ENCODE data around the gene IRF2BP2.

The IRF2BP2 gene

DNA sequence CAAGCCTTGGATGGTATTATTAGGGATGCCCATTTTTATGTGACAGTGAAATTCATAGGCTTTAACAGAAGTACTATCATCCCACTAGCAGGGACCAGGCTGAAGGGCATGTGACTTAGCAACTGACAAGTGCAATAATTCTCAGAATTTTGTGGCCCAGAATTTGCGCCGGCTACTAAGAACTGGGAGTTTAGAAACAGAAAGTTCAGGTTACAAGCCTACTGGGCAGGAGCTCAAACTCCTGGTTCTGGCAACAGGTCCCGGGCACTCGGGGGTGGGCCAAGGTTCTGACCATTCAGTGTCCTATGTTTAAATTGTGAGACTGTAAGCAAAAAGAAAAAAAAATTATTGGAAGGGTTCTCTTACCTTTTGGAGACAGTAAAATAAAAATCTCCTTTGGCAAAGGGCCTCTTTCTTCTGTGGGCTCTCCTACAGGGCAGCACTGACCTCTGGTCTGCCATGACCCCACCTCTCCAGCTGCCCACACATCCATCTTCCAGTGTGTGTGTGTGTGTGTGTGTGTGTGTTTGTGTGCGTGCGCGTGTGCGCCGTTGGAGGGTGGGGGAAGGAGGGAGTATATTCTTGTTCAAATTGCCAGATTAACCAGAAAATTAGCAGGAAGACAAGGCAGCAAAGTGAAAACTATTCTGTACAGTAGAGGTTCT, 26.1 kb downstream of the IRF2BP2 start:
- no peak for DNase-seq (ENCODE audit: low spot score)

DNA sequence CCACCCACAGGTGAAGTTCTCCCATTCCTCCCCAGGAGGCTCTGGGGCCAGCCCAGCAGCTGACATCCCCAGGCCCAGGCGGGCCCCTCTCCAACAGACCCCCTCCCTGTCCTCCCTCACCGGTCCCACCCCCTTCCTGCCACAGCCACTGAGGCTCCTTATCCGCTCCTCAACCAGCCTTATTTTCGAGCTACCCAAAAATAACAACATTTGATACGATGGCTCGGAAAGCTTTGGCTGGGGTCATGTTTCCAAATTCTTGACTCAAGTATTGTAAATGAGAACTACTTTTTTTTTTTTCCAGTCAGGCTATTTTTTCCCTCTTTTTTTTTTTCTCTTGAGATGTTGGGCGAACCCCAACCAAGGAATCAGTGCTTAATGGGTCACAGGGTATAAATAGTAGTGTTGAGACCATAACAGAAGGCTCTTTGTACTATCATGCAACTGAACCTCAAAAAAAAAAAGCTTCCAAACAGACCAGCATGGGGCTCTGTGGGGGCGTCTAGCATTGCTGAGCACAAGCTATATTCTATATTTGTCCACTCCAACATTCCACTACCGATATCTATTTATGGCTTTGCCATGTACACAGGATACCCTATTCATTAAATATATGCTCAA, 27.2 kb downstream of the IRF2BP2 start:
- no peak for DNase-seq (ENCODE audit: low spot score)

DNA sequence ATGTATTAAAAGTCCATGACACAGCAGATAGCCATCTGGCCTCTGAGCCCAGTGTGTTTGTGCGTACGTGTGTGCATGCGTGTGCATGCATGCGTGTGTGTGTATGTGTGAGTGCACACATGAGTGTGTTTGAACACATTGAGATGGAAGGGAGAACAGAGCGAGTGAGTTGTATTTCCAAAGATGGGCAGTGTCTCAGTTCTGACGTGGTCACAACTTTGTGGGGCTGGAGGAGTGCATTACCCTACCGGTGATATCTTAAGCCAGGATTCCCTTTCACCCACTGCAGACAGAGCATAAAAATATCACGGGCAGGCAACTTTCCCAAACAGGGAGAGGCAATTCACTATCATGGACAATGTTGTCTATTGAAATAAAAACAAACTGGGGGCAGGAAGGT, 27.8 kb downstream of the IRF2BP2 start:
- DNase-seq (ENCODE audit: low spot score): no peak

DNA sequence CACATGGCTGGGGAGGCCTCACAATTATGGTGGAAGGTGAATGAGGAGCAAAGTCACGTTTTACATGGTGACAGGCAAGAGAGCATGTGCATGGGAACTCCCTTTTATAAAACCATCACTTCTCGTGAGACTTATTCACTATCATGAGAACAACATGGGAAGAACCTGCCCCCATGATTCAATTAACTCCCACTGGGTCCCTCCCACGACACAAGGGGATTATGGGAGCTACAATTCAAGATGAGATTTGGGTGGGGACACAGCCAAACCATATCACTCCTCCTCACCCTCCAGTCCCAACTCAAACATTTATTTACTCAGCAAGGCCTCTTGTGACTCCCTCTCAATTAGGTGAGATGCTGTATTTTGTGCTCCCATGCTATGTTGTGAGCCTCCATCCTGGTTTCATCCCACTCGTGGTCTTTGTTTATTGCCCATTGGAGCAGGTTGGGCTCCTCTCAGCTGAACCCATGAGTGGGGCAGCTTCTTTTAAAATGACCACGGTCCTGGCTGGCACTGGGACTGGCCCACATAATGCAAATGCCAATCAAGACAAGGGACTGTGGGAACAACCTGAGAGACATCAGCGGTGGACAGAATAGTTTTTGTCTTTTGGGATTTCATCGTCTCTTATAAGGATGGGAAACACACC, 28.8 kb downstream of the IRF2BP2 start:
- no peak for DNase-seq (ENCODE audit: low spot score)

DNA sequence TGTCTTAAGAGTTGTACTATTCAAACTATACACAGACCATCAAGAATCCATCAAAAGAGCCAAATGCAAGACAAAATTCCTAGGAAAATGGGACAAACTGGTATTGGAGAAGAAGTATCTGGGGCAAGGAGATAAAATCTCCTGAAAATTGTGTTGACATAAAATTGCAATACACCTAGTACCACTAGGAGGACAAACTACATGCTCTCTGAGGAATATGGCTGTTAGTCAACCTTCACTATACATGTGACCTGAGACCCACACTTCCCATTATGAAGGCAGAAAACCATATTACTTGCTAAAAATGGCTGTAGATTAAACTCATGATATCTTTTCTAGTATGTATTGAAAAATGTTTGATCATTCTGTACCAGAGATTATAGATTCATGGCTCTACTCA, 30.0 kb downstream of the IRF2BP2 start:
- no peak for DNase-seq (ENCODE audit: low spot score)

DNA sequence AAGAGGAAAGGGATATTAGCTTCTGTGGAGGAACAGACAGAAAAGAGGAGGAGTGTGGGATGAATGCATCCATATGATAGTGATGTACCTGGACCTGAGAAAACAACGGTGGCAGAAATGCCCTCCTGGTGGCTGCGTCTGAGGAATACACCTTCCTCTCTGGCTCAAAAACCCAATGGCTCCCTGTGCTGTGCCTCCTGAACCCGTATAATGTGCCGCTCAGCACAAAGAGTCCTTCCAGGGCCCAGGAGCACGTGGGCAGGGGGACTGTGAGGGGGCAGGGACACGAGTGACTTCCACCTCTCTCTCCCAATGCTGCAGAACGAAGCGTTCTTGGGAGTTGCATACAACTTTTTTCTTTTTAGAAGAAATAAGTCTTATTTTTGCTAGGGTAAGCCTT, 31.2 kb downstream of the IRF2BP2 start:
- DNase-seq (ENCODE audit: low spot score): no peak

DNA sequence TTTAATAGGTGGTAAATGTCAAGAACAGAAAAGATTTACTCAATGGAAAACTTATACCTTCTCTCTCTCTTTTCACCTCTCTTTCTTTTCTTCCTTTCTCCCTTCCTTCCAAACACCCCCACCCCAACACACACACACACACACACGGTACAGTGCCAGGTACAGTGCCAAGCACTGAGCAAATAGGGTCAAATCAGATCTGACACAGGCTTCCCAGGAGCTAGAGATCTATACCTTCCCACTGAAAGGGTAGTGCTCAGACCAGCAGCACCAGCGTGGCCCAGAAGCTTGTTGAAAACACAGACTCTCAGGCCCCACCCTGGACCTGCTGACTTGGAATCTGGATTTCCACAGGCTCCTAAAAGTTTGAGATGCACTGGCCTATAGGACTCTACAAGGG, 31.9 kb downstream of the IRF2BP2 start:
- no peak for DNase-seq (ENCODE audit: low spot score)

DNA sequence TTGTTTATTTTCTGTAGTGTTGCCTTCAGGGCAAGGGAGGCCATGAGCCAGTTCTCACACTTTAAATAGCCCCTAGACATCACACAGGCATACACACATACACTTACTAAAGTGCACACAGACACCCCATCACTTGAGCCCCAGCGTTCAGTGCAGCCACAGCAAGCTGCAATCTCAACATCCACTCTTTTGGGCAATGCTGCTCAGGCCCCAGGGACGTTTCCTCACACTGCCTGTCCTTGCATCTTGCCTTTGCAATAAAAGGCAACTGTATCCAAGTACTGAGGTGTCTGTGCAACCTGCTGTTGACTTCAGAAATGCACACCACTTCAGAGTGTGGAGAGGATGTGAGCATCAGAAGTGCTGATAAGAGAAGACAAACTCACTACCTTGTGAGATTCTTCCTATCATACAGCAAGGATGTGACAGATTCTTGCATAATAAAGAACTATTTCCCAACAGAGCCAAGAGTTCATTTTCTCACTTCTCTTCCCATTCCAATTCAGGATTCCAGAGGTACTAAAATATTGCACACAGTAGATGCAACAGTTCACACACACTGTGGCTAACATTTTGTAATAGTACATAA, 36.2 kb downstream of the IRF2BP2 start:
- no peak for DNase-seq (ENCODE audit: low spot score)

DNA sequence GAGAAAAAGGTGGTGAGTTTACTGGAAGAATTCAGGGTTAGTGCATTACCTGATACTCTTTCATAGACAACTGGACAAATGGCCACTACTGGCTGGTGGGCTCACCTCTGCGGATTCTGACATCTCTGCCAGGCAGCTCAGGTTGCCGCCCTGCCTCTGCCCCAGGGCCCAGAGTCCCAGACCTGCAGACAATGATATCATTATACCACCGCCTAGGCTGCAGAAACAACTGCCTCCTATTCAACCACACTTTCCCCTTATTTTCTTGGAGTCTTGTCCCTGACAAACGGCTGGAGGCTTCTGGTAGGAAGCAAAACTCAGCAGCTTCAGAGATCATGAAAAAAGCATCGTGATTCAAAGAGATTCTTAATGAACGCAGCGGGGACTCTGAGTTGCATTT, 37.0 kb downstream of the IRF2BP2 start:
- no peak for DNase-seq (ENCODE audit: low spot score)

DNA sequence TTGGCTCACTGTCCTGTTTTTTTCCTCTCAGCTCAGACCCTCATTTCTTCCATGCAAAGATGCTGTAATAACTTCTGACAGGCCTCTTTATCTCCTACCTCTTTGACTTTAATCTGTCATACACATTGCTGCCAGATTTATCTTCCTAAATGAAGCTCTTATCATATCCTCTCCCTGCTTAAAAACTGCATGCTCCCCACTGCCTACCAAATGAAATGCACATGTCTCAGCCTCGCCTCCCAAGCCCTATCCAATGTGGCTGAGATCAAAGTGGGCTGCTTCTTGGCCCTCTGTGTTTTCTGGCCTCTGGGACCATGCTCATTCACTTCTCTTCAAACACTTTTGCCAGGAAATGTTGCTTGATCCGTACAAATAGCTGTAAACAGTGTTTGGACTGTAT, 38.3 kb downstream of the IRF2BP2 start:
- no peak for DNase-seq (ENCODE audit: low spot score)

DNA sequence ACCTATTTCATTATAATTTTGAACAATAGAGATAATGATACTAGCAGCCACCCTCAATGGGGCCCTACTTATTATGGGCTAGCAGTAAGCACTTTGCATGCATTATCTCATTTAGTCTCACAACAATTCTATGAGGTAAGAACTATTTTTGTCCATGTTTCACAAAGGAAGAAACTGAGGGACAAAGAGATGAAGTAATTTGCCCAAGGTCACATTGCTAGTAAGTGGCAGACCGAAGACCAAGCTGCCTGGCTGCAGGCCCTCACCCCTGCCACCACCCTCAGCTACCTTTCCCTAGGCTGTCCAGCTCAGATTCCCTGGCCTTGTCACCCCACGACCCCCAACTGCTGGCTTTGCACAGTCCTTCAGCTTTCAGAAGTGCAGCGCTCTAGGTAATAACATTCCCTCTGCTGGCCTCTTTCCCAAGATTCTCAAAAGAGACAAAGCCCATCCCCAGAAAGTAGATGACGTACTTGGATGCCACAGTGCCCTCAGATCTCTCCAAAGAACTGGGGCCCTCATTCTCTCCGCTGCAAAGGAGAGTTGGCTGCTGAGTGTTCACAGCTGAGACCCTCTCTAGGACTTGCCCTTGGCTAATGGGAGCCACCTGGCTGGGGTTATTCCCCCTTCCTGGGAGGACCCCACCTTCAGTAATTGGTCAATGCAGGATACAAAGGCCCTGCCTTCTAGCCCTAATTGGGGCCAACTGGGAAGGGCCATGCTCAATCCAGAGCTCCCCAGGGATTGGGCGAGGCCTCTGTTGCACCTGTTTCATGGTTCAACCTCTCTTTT, 39.5 kb downstream of the IRF2BP2 start:
- DNase-seq (ENCODE audit: low spot score): no peak

DNA sequence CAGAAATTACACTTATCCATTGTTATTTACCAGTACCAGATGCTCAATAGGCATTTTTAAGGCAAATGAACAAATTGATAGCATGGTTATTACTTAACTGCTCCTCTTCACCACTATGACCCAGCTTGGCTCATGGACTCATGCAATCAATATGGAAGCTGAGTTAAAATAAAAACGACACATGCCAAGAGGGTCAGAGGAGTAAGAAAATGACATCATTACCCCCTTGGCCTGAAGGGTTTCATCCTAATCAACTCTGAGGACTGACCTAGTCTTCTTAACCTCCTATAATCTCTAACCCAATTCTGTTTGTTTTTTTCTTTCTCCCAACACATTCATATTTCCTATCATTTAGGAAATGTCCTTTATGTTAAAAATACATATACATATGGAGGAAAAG, 41.6 kb downstream of the IRF2BP2 start:
- no peak for DNase-seq (ENCODE audit: low spot score)

DNA sequence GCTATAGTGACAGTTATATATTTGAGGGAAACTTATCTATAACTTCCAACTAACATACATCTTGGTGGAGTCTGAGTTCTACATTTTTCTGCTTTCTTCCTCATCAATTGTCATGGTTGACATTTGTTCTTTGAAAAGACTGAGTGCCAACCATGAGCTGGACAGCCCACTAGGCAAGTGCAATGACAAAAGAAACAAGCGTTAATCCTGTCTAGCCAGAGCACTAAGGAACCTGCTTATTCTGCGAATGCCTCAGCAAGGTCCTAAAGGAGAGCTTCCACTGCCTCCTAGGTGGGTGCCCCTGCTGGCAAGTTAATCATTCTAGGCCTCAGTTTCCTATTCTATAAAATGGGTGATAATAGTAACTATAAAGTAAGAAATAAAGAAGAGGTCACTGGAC, 44.8 kb downstream of the IRF2BP2 start:
- no peak for DNase-seq (ENCODE audit: low spot score)

DNA sequence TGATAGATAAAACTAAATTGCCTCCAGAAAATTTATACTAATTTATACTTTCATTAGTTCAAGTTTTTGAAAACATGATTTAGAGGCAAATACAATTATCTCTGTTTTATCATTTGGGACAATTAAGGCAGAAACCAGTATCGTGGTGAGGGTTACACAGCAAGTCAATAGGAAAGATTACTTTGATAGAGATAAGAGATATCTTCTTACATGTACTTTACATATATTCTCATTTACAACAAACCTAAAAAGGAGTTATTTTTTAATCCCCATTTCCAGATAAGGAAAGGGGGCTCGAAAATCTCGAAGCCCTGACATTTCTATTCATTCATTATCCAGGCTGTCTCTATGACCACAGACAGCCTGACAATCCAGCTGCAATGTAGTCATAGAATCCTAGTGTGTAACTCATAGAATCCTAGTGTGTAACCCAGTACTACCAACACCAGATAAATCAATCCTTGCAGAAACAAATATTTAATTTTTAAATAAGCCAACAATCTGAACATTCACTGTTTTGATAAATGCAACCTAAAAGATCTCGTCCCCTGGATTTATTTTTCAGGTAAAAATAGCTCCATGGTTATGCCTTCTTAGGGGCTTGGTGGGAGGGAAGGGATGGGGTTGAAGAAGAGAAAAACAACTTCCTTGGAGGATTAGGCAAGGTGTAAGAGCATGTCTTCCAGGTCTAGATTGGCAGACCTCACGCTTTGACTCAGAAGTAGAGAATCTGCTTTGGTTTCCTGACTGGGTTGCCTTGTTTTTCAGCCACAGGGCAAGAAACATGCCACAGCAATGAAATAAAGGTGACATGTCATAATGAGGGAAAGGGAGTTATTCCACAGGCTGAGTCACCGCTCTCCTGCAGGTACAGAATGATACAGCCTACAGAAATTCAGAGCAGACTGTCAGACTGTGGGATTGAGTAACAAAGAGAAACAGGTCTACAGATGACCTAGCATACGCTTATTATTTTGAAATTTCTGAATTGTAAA, 45.6 kb downstream of the IRF2BP2 start:
- DNase-seq (ENCODE audit: low spot score): peak; percentile 89

DNA sequence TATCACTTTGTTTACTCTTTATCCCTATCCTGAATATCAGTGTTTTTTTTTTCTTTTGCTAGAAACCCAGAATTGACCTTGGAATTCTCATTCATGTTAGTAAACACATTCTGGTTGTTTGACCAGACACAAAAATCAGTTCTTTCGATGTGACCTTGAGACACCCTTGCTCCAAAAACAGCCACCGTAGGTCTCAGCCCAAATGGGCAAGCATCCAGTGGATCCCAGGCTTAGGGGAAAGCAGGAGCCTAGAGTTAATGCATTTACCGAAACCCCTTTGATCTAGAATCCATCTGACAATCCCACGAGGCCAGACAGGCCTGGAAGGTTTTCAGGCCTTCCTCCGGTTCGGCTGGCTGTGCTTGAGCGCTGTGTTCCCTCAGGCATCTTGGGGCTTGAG, 47.6 kb downstream of the IRF2BP2 start:
- no peak for DNase-seq (ENCODE audit: low spot score)

DNA sequence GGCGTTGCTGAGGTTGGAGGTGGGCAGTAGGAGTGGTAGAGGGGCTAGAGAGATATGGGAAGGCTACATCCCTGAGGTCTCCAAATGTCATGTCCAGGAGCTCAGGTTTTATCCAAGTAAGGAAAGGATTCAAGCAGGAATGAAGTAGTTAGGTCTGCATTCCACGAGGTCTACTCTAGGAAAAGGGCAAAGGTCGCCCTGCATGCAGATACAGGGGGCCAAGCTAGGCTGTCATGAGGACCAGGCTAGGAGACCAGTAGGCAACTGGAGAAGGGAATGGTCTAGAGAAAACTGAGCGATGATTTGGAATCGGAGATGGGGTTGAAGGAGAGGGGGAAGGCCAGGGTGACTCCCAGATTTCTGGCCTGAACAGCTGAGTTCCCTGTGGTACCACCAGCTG, 48.7 kb downstream of the IRF2BP2 start:
- no peak for DNase-seq (ENCODE audit: low spot score)

DNA sequence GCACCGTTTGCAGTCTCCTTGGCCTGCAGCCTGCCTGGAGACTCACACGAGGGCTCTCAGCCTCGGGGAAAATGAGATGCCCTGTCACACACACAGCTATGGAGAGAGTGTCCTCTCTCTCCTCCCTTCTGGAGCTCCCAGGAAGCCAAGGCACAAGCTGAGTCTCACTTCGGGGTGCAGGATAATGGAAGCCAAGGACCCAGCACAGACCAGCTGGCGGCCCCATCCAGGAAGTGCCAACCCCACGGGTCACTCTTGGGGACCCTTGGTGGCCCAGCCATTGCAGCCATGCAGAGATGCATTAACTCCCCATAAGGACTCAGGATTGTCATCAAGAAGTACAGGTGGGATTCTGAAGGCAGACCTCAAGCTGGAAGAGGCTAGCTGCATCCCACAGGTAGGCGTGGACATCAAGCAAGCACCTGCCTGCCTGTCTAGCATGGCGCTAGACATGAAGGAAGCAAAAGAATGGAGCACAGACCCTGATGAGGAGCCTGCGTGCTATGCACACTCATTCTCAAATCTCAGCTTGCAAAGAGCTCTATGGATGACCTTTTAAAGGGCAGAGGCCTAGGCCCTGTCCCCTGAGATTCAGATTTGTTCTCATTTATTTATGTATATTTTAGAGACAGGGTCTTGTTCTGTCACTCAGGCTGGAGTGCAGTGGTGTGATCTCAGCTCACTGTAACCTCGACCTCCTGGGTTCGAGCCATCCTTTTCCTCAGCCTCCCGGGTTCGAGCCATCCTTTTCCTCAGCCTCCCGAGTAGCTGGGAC, 49.9 kb downstream of the IRF2BP2 start:
- no peak for DNase-seq (ENCODE audit: low spot score)

DNA sequence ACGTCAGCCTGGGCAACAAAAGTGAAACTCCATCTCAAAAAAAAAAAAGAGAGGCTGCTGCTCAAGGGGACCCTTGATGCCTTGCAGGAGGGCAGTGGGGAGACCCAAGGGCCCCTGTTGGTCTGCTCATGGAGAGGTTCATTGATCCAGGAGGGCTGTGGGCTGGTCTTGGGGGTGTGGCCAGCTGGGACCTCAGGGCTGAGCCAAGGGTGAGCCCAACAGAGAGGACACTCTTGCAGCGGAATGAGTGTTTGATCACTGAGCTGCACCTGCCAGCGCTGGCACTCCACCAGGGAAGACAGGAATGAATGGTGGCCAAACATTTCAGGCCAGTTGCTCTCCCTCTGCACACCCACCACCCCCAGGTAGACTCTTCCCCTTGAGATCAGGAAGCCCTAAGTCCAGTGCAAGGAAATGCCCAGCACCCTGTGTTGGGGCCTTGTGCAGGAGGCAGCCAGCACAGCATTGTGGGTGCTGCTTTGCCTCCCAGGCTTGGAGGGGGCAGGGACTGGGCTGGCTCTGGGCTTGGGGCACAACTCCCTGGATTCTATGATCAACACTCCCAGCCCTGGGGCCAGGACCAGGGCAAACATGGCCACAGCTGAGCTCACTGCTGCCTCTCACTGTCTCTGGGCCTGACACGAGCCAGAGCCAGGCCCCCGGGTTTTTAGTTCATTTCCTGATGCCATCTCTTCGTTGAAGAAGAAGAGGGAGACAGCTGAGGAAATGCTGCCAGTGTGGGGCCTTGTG, 50.7 kb downstream of the IRF2BP2 start:
- no peak for DNase-seq (ENCODE audit: low spot score)

DNA sequence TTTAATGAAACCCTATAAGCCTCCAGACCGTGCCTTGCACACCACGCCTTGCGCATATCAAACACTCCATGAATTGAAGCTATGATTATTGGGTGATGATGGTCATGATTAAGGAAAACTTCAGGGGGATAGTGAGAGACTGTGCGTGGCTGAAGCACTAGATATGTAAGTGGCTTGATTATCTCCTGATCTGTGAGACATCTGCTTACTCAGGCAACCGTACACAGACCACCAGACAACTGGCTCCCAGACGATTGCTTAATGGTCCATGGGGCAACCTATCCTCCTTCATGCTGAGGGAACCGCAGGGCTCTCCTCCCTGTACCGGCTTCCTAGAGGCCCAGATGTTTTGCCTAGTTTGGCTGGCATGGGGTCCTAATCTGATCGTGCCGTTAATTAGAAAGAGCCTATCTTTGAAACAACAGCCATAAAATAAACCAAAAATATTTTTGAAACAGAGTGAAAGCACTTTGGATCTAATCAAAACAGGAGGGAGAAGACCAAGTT, 51.6 kb downstream of the IRF2BP2 start:
- DNase-seq (ENCODE audit: low spot score): no peak

Data from LoVo (cell line).